Kidney (tissue), 14 donors: Measurements from ENCODE around the gene BCL2L1. TPM values are rescaled to one million over a fixed set of nuclear protein-coding genes. Genes with fewer than 3 reads are reported as not detected.
A peak's percentile ranks its signal among the peaks of the same experiment; 100 is the strongest.

ENCODE experiments used
- DNase-seq, 5 donors: peaks; one replicate each; pipeline ENCODE4 v3.0.0-alpha.2; 2013 to 2020
- FAIRE-seq: peaks from 2 replicates; lab custom pipeline; 2012; peaks lifted over from hg19 to GRCh38; lab: Jason Lieb, UNC
- H3K27ac ChIP-seq, 2 donors: one replicate each; pipeline ENCODE4 v1.7.0; 2013; ENCODE audit warnings: low read depth in 2 of 2, low read length in 2 of 2, inconsistent platforms in 1 of 2
- H3K27me3 ChIP-seq: one replicate; pipeline ENCODE4 v1.7.1; 2013; ENCODE audit warnings: low read length, inconsistent platforms; ENCODE audit not compliant: control insufficient read depth, insufficient read depth
- H3K36me3 ChIP-seq, 3 donors: one replicate each; pipeline versions ENCODE4 v1.7.0 to v1.7.1; 2013; ENCODE audit warnings: low read length in 3 of 3, control low read depth in 1 of 3, inconsistent platforms in 1 of 3; ENCODE audit not compliant: insufficient read depth in 3 of 3, control insufficient read depth in 2 of 3
- H3K4me1 ChIP-seq, 3 donors: one replicate each; pipeline versions ENCODE4 v1.7.0 to v1.7.1; 2013; ENCODE audit warnings: low read length in 3 of 3, inconsistent platforms in 1 of 3, low read depth in 1 of 3; ENCODE audit not compliant: control insufficient read depth in 2 of 3, insufficient read depth in 2 of 3
- H3K4me3 ChIP-seq, 3 donors: one replicate each; pipeline versions ENCODE4 v1.7.0 to v1.8.1; 2013; ENCODE audit warnings: low read length in 3 of 3, control low read depth in 1 of 3, inconsistent platforms in 1 of 3
- H3K9ac ChIP-seq, 3 donors: one replicate each; pipeline versions ENCODE4 v1.7.0 to v1.7.1; 2013; ENCODE audit warnings: low read length in 3 of 3, control low read depth in 1 of 3, inconsistent platforms in 1 of 3
- H3K9me3 ChIP-seq, 3 donors: one replicate each; pipeline versions ENCODE4 v1.7.0 to v1.7.1; 2013; ENCODE audit warnings: low read length in 3 of 3, control low read depth in 1 of 3, inconsistent platforms in 1 of 3; ENCODE audit not compliant: control insufficient read depth in 2 of 3, insufficient read depth in 1 of 3
- intact Hi-C: fragments of 100-400 bp; cut with DNase I; formaldehyde crosslinking; loops from one replicate; pipeline ENCODE4 v1.11.1; 2022
- polyA plus RNA-seq: library from polyadenylated mRNA; stranded (reverse); fragments of 350-450 nt; fragmentation: Illumina TruSeq; extraction: RNeasy Lipid Tissue Mini Kit (QIAGEN cat#74804); gene quantifications from one replicate; pipeline ENCODE4 v1.2.3, GENCODE V29; 2014; ENCODE audit warnings: low read depth, low replicate concordance; ENCODE audit not compliant: insufficient read depth
- total RNA-seq: library from RNA; stranded (reverse); fragmentation: NEBNext Ultra II Directional; extraction: Animal tissue kit (Norgen Biotek cat#: 25700); gene quantifications from one replicate; pipeline ENCODE4 v1.2.1, GENCODE V29; 2021
- TF ChIP-seq, protein P1 (sequence below): IDR thresholded peaks from 3 replicates; pipeline ENCODE4 v1.5.1; 2012; ENCODE audit warnings: mild to moderate bottlenecking, moderate library complexity, borderline replicate concordance; ENCODE audit not compliant: insufficient read depth; ENCODE audit errors: extremely low read depth
- donor health status: control.
- donor health status: control.
- donor health status: control.
- donor health status: control.
- donor health status: control.
- donor health status: DM: yes; HTN: yes; CAD: no.
- donor health status: Normal renal cell carcinoma (clear cell type).

The BCL2L1 gene
- total and polyA plus RNA-seq, 2 donors from 2014 or later: 132 to 139 TPM

DNA sequence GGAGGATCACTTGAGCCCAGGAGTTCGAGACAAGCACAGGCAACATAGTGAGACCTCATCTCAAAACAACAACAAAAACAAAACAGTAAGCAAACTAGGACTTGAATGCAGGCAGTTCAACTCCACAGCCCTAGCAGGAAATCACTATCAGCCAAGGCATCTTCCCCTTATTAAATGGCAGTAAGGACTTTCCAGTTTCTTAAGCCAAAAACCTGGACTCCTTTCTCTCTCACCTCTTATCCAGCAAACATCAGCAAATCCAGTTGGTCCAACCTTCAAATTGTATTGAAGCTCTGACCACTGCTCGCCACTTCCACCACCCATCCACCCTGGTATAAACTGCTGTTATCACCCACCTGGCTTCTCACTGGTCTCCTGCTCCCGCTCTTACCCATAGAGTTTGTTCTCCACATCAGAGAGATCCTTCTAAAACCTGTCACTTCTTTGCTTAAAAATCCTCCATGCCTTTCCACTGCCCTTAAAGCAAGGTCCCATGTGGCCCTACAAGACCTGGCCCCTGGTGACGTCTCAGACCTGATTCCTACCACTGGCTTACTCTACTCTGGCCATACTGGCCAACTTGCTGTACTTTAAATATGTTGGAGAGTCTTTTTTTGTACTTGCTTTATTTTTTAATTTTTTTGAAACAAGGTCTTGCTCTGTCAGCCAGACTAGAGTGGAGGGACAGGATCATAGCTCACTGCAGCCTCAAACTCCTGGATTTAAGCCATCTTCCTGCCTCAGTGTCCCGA is 27.6 kb downstream of the BCL2L1 start:
- no peaks in the 10 kb centered on the region for H3K27me3 ChIP-seq
- FAIRE-seq (no peak), DNase-seq (no peak)
- H3K9ac ChIP-seq: peak overlapping the region in 1 of 3 donors; percentile 44
- peak overlapping the region in 1 of 3 donors; percentile 2 for H3K4me3 ChIP-seq
- peaks cover 0 to 51% (median 42%) of the 10 kb centered on the region in 3 donors for H3K4me1 ChIP-seq
- peaks cover 2 to 20% (median 7%) of the 10 kb centered on the region in 3 donors for H3K36me3 ChIP-seq
- TF ChIP-seq, protein P1, sequence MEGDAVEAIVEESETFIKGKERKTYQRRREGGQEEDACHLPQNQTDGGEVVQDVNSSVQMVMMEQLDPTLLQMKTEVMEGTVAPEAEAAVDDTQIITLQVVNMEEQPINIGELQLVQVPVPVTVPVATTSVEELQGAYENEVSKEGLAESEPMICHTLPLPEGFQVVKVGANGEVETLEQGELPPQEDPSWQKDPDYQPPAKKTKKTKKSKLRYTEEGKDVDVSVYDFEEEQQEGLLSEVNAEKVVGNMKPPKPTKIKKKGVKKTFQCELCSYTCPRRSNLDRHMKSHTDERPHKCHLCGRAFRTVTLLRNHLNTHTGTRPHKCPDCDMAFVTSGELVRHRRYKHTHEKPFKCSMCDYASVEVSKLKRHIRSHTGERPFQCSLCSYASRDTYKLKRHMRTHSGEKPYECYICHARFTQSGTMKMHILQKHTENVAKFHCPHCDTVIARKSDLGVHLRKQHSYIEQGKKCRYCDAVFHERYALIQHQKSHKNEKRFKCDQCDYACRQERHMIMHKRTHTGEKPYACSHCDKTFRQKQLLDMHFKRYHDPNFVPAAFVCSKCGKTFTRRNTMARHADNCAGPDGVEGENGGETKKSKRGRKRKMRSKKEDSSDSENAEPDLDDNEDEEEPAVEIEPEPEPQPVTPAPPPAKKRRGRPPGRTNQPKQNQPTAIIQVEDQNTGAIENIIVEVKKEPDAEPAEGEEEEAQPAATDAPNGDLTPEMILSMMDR: no peak
- peak overlapping the region; percentile 60 to 95 for H3K27ac ChIP-seq
- no peaks in the 10 kb centered on the region for H3K9me3 ChIP-seq
- intact Hi-C loops: no loop called here

DNA sequence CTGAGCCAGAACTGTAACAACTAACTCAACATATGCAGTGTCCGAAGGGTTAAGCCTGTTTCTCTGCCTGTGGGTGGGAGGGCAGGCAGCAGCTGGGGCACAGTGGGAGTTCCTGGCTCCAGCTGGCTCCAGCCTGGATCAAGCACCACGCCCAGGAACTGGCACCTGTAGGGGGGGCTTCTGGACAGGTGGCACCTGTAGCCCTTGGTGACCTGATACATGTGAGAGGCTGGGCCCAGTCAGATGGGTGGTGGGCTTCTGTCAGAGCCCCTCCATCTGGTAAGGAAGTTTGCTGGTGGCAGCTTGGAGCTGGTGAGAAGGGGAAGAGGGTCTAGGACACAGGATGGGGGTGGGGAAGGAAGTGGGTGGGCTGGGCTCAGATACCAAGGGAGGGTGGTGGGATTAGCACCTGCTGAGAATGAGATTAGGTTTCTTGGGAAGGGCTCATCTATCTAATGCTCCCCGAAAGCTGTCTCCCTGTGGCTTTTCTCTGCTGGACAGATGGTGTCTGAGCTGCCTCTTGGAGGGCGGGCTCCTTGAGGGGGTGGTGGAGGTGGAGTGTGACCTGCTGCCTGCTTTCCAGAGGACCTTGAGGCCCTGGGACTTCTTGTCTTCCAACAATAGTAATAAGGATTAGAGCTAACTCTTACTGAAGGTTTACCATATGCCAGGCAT is 28.5 kb downstream of the BCL2L1 start:
- FAIRE-seq: no peak
- H3K27ac ChIP-seq: peak overlapping the region; percentile 12 to 95
- H3K4me1 ChIP-seq: peaks cover 0 to 43% (median 33%) of the 10 kb centered on the region in 3 donors
- peak in 3 of 5 donors; percentile 48 to 60 (median 49) for DNase-seq
- intact Hi-C loops: no loop called here
- peaks cover 2 to 20% (median 7%) of the 10 kb centered on the region in 3 donors for H3K36me3 ChIP-seq
- no peaks in the 10 kb centered on the region for H3K27me3 ChIP-seq
- no peaks in the 10 kb centered on the region for H3K9me3 ChIP-seq
- peak overlapping the region in 2 of 3 donors; percentile 39 to 44 for H3K9ac ChIP-seq
- TF ChIP-seq, protein P1: no peak
- peak overlapping the region in 1 of 3 donors; percentile 2 for H3K4me3 ChIP-seq

DNA sequence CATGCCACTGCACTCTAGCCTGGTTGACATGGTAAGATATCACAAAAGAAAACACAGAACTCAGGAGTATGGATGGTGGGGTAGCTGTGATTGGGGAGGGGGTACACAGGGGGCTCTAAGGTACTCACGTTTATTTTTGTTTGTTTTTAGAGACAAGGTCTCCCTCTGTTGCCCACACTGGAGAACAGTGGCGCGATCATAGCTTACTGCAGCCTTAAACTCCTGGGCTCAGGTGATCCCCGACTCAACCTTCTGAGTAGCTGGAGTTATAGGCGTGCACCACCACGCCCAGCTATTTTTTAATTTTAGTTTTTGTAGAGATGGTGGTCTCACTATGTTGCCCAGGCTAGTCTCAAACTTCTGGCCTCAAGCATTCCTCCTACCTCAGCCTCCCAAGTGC is 29.3 kb downstream of the BCL2L1 start:
- no peaks in the 10 kb centered on the region for H3K27me3 ChIP-seq
- H3K4me3 ChIP-seq: no peak overlapping the region
- intact Hi-C loops: no loop called here
- peaks cover 2 to 20% (median 9%) of the 10 kb centered on the region in 3 donors for H3K36me3 ChIP-seq
- H3K9ac ChIP-seq: peak overlapping the region in 1 of 3 donors; percentile 40
- FAIRE-seq: no peak
- TF ChIP-seq, protein P1: no peak
- peaks cover 0 to 37% (median 26%) of the 10 kb centered on the region in 3 donors for H3K4me1 ChIP-seq
- H3K9me3 ChIP-seq: no peaks in the 10 kb centered on the region
- no peak for DNase-seq
- H3K27ac ChIP-seq: peak overlapping the region; percentile 12 to 95
